Measurements from ENCODE around the gene SCIN. TPM values are rescaled to one million over a fixed set of nuclear protein-coding genes. Genes with fewer than 3 reads are reported as not detected.

Gene SCIN
- polyA plus RNA-seq, 4 donors = 118 to 127 (median 123) TPM

Other genes with a start within 250 kb of the SCIN start
- 1 to 10 TPM; 2.6 to 7.0 (median 5.5) TPM for gene VWDE, start 166.9 kb upstream of the SCIN start, polyA plus RNA-seq (ENCODE audit: insufficient read length in 4 of 4)
- 10 to 100 TPM; 23.5 to 38.8 (median 28.9) TPM for gene ARL4A, start 116.9 kb downstream of the SCIN start, polyA plus RNA-seq (ENCODE audit: insufficient read length in 4 of 4)

Data from left renal cortex interstitium (tissue), 4 donors.